ENCODE data around the gene EIF4EBP3. TPM values are rescaled to one million over a fixed set of nuclear protein-coding genes. Genes with fewer than 3 reads are reported as not detected.

The EIF4EBP3 gene
- total and polyA plus RNA-seq, 9 of the 15 experiments (the other 6 are each of a cell fraction or from before 2014, with no cell fraction given), result 1.3 to 7.5 (median 3.8) TPM

GRCh38 chr5:140561753-140562523, 14.5 kb downstream of the EIF4EBP3 start:
- Histone ChIP-seq H4K20me1 (replicated peaks; ENCODE audit: control insufficient read depth, insufficient read depth, low read length) (no peaks in the 10 kb centered on the region), H3K79me2 (ENCODE audit: control insufficient read depth, insufficient read depth, low read length) (peaks cover 38% of the 10 kb centered on the region), H3K36me3 (ENCODE audit: control insufficient read depth, insufficient read depth, low read length) (peaks cover 26% of the 10 kb centered on the region), H3K4me3 (no peak overlapping the region), H3K27ac (ENCODE audit: extremely low read depth, low read depth, low read length) (no peak overlapping the region), H3K9me1 (ENCODE audit: control insufficient read depth, insufficient read depth, low read length) (no peaks in the 10 kb centered on the region), H2AFZ (ENCODE audit: low read depth, low read length) (no peak overlapping the region), H3K4me2 (ENCODE audit: insufficient read depth, low read length) (no peak overlapping the region), H3K9me3 (replicated peaks; ENCODE audit: control insufficient read depth, insufficient read depth, low read depth, low read length) (no peaks in the 10 kb centered on the region), H3K4me1 (replicated peaks in 1 of 2; ENCODE audit: control insufficient read depth in 2 of 2, insufficient read depth in 2 of 2, low read length in 2 of 2) (peaks cover 24 to 40% of the 10 kb centered on the region in 2 experiments), H3K9ac (ENCODE audit: insufficient read depth in 1 of 2, low read depth in 2 of 2, low read length in 2 of 2) (peak overlapping the region in 1 of 2 experiments; percentile 1; a peak in 2 of 4 replicates), H3K27me3 (ENCODE audit: control insufficient read depth in 2 of 2, insufficient read depth in 2 of 2, low read length in 2 of 2) (no peaks in the 10 kb centered on the region)
- CTCF ChIA-PET (ENCODE audit: low intra/inter-chr PET ratio), result no interaction called here
- no peak for DNase-seq (ENCODE audit: extremely low read depth in 1 of 4, low spot score in 3 of 4)
- POLR2A ChIA-PET, result interaction anchor here (0.6 to 6.8 kb wide), 4 partner anchors 14 to 61 kb away, joined by 3 to 46 read pairs (median 4); partner anchors contain the start of gene EIF4EBP3
- intact Hi-C loops (cut with micrococcal nuclease), result no loop called here
- no peak for ATAC-seq
- BruUV-seq (replicated peaks), result no TSS peak
- no peak for FAIRE-seq
- in situ Hi-C loops (cut with MboI), result loop anchor here (5.0 kb wide), 1 partner anchor 155 kb away; no protein-coding TSS in a partner anchor
- WGBS (ENCODE audit: insufficient coverage, low coverage, missing lambda C conversion rate), result 90% methylated on average over 9 of the region's 10 CpGs
- TF ChIP-seq SRSF7 (optimal IDR thresholded peaks at IDR 0.05; ENCODE audit: low read depth, low read length) (no peak), EHMT2 (IDR thresholded peaks at IDR 0.05) (no peak), CEBPG (CRISPR knock-in tag; IDR thresholded peaks at IDR 0.05) (no peak), CEBPG (tag; conservative IDR thresholded peaks at IDR 0.05 in 1 of 2, IDR thresholded peaks at IDR 0.05 in 1 of 2) (no peak), E2F3 (CRISPR knock-in tag; IDR thresholded peaks at IDR 0.05) (no peak), TSHZ1 (CRISPR knock-in tag; IDR thresholded peaks at IDR 0.05) (no peak), NONO (IDR thresholded peaks at IDR 0.05; ENCODE audit: low read depth in 2 of 2, low read length in 1 of 2) (no peak), ZBTB1 (CRISPR knock-in tag; IDR thresholded peaks at IDR 0.05; ENCODE audit: borderline replicate concordance, low read depth) (no peak), TAF1 (IDR thresholded peaks at IDR 0.05; ENCODE audit: control insufficient read depth, extremely low read depth, insufficient read depth, low read length, severe bottlenecking) (no peak), TEAD4 (IDR thresholded peaks at IDR 0.05; ENCODE audit: low read length) (no peak), TEAD4 (CRISPR knock-in tag; IDR thresholded peaks at IDR 0.05; ENCODE audit: borderline replicate concordance) (no peak), LCOR (CRISPR knock-in tag; IDR thresholded peaks at IDR 0.05) (no peak), MAX (CRISPR knock-in tag; IDR thresholded peaks at IDR 0.05) (no peak), ZNF311 (CRISPR knock-in tag; IDR thresholded peaks at IDR 0.05) (no peak), ZNF655 (CRISPR knock-in tag; IDR thresholded peaks at IDR 0.05) (no peak), GTF2E2 (tag; IDR thresholded peaks at IDR 0.05) (no peak), BACH1 (tag; IDR thresholded peaks at IDR 0.05) (no peak), HDAC6 (IDR thresholded peaks at IDR 0.05; ENCODE audit: low read depth, low read length) (no peak)
